ENCODE measurements around the gene STXBP5. TPM values are rescaled to one million over a fixed set of nuclear protein-coding genes. Genes with fewer than 3 reads are reported as not detected.

The STXBP5 gene
- total RNA-seq, 1 donor from 2014 or later = 34.8 TPM

- no peaks in the 10 kb centered on the region for H3K4me1 Mint-ChIP-seq (ENCODE audit: unreplicated experiment)
- H3K27me3 Mint-ChIP-seq (ENCODE audit: unreplicated experiment) = no peaks in the 10 kb centered on the region
- no peaks in the 10 kb centered on the region for H3K9me3 Mint-ChIP-seq (ENCODE audit: unreplicated experiment)
- no peak for TF ChIP-seq CTCF (IDR thresholded peaks at IDR 0.05)
- peaks cover 39% of the 10 kb centered on the region for H3K36me3 Mint-ChIP-seq (ENCODE audit: unreplicated experiment)
- no peak overlapping the region for H3K27ac Mint-ChIP-seq (ENCODE audit: unreplicated experiment)
- DNase-seq (ENCODE audit: extremely low spot score, unreplicated experiment) = no peak
- no peak overlapping the region for H3K4me3 Mint-ChIP-seq (ENCODE audit: unreplicated experiment)
These were observed 133.7 kb downstream of the STXBP5 start for GRCh38 chr6:147337921-147338320.

- no peaks in the 10 kb centered on the region for H3K9me3 Mint-ChIP-seq (ENCODE audit: unreplicated experiment)
- TF ChIP-seq CTCF (IDR thresholded peaks at IDR 0.05) = no peak
- no peak overlapping the region for H3K27ac Mint-ChIP-seq (ENCODE audit: unreplicated experiment)
- DNase-seq (ENCODE audit: extremely low spot score, unreplicated experiment) = no peak
- peaks cover 46% of the 10 kb centered on the region for H3K36me3 Mint-ChIP-seq (ENCODE audit: unreplicated experiment)
- H3K4me3 Mint-ChIP-seq (ENCODE audit: unreplicated experiment) = no peak overlapping the region
- no peaks in the 10 kb centered on the region for H3K27me3 Mint-ChIP-seq (ENCODE audit: unreplicated experiment)
- no peaks in the 10 kb centered on the region for H3K4me1 Mint-ChIP-seq (ENCODE audit: unreplicated experiment)
These were observed 137.3 kb downstream of the STXBP5 start for GRCh38 chr6:147341486-147341885.

GRCh38 chr6:147345902-147346301 lies 141.7 kb downstream of the STXBP5 start:
- Mint-ChIP-seq H3K36me3 (ENCODE audit: unreplicated experiment) (peaks cover 33% of the 10 kb centered on the region), H3K9me3 (ENCODE audit: unreplicated experiment) (no peaks in the 10 kb centered on the region), H3K4me3 (ENCODE audit: unreplicated experiment) (no peak overlapping the region), H3K27me3 (ENCODE audit: unreplicated experiment) (no peaks in the 10 kb centered on the region), H3K4me1 (ENCODE audit: unreplicated experiment) (no peaks in the 10 kb centered on the region), H3K27ac (ENCODE audit: unreplicated experiment) (no peak overlapping the region)
- DNase-seq (ENCODE audit: extremely low spot score, unreplicated experiment) = no peak
- no peak for TF ChIP-seq CTCF (IDR thresholded peaks at IDR 0.05)

- no peak overlapping the region for H3K4me3 Mint-ChIP-seq (ENCODE audit: unreplicated experiment)
- DNase-seq (ENCODE audit: extremely low spot score, unreplicated experiment) = no peak
- no peaks in the 10 kb centered on the region for H3K9me3 Mint-ChIP-seq (ENCODE audit: unreplicated experiment)
- no peaks in the 10 kb centered on the region for H3K27me3 Mint-ChIP-seq (ENCODE audit: unreplicated experiment)
- no peak for TF ChIP-seq CTCF (IDR thresholded peaks at IDR 0.05)
- no peak overlapping the region for H3K27ac Mint-ChIP-seq (ENCODE audit: unreplicated experiment)
- H3K36me3 Mint-ChIP-seq (ENCODE audit: unreplicated experiment) = peaks cover 22% of the 10 kb centered on the region
- no peaks in the 10 kb centered on the region for H3K4me1 Mint-ChIP-seq (ENCODE audit: unreplicated experiment)
These were observed 143.1 kb downstream of the STXBP5 start for GRCh38 chr6:147347179-147347881.

GRCh38 chr6:147347882-147348575 lies 143.8 kb downstream of the STXBP5 start:
- DNase-seq (ENCODE audit: extremely low spot score, unreplicated experiment) = no peak
- TF ChIP-seq CTCF (IDR thresholded peaks at IDR 0.05) = no peak
- Mint-ChIP-seq H3K27ac (ENCODE audit: unreplicated experiment) (no peak overlapping the region), H3K27me3 (ENCODE audit: unreplicated experiment) (no peaks in the 10 kb centered on the region), H3K4me1 (ENCODE audit: unreplicated experiment) (no peaks in the 10 kb centered on the region), H3K4me3 (ENCODE audit: unreplicated experiment) (no peak overlapping the region), H3K36me3 (ENCODE audit: unreplicated experiment) (peaks cover 22% of the 10 kb centered on the region), H3K9me3 (ENCODE audit: unreplicated experiment) (no peaks in the 10 kb centered on the region)

Measured in osteocyte (in vitro differentiated cells).